SK-N-SH treated with all-trans-retinoic acid at 6 μM for 48 hours (cell line): Measurements from ENCODE around the gene MAPK4.
"Not testable (repeated sequence)": the region's sequence is repeated elsewhere in the genome, so short reads cannot be mapped to it uniquely, and the experiment has no call there.

Experiments
- ATAC-seq: fragments of 200-7000 bp; cut with Tn5 transposase; 3 replicates; pipeline ENCODE4 v1.9.1; 2020; ENCODE audit warnings: mild to moderate bottlenecking, moderate library complexity
- ARNTL ChIP-seq: fragments of 450-650 bp; formaldehyde crosslinking; IDR thresholded peaks from 2 replicates; pipeline ENCODE4 v1.5.0; 2020; ENCODE audit warnings: low read depth, mild to moderate bottlenecking, moderate library complexity, borderline replicate concordance
- BACH2 ChIP-seq: fragments of 250-450 bp; sonication (Bioruptor Pico); IDR thresholded peaks from 2 replicates; pipeline ENCODE4 v1.9.0; 2021; ENCODE audit warnings: mild to moderate bottlenecking, borderline replicate concordance
- CREB5 ChIP-seq: fragments of 250-450 bp; sonication (Bioruptor Pico); IDR thresholded peaks from 2 replicates; pipeline ENCODE4 v1.5.1; 2020; ENCODE audit warnings: low read depth, mild to moderate bottlenecking, moderate library complexity
- CSDC2 ChIP-seq: fragments of 250-450 bp; sonication (Bioruptor Pico); IDR thresholded peaks from 2 replicates; pipeline ENCODE4 v1.5.0; 2020; ENCODE audit warnings: mild to moderate bottlenecking, moderate library complexity
- ESRRG ChIP-seq: fragments of 250-450 bp; sonication (Bioruptor Pico); IDR thresholded peaks from 2 replicates; pipeline ENCODE4 v1.6.1; 2021; ENCODE audit warnings: mild to moderate bottlenecking
- GLIS3 ChIP-seq: fragments of 250-450 bp; sonication (Bioruptor Pico); IDR thresholded peaks from 2 replicates; pipeline ENCODE4 v1.5.0; 2020; ENCODE audit warnings: mild to moderate bottlenecking, moderate library complexity
- PATZ1 ChIP-seq: fragments of 250-450 bp; sonication (Bioruptor Pico); IDR thresholded peaks from 2 replicates; pipeline ENCODE4 v1.8.0; 2020; ENCODE audit warnings: mild to moderate bottlenecking, moderate library complexity, borderline replicate concordance
- PPARA ChIP-seq: fragments of 250-450 bp; sonication (Bioruptor Pico); IDR thresholded peaks from 2 replicates; pipeline ENCODE4 v1.5.0; 2020; ENCODE audit warnings: mild to moderate bottlenecking, borderline replicate concordance
- RARB ChIP-seq: fragments of 250-450 bp; sonication (Bioruptor Pico); IDR thresholded peaks from 2 replicates; pipeline ENCODE4 v1.8.0; 2021; ENCODE audit warnings: mild to moderate bottlenecking, moderate library complexity
- TCF4 ChIP-seq: fragments of 250-450 bp; sonication (Bioruptor Pico); IDR thresholded peaks from 2 replicates; pipeline ENCODE4 v1.8.0; 2021; ENCODE audit warnings: mild to moderate bottlenecking, moderate library complexity, borderline replicate concordance
- TOX ChIP-seq: fragments of 250-450 bp; sonication (Bioruptor Pico); IDR thresholded peaks from 2 replicates; pipeline ENCODE4 v1.8.0; 2021; ENCODE audit warnings: mild to moderate bottlenecking, moderate library complexity, borderline replicate concordance
- ZC3H10 ChIP-seq: fragments of 250-450 bp; sonication (Bioruptor Pico); IDR thresholded peaks from 2 replicates; pipeline ENCODE4 v1.5.1; 2021; ENCODE audit warnings: mild to moderate bottlenecking, moderate library complexity
- ZFP3 ChIP-seq: fragments of 250-450 bp; sonication (Bioruptor Pico); IDR thresholded peaks from 2 replicates; pipeline ENCODE4 v1.5.0; 2020; ENCODE audit warnings: mild to moderate bottlenecking, moderate library complexity
- ZFP30 ChIP-seq: fragments of 450-650 bp; formaldehyde crosslinking; IDR thresholded peaks from 2 replicates; pipeline ENCODE4 v1.5.0; 2022; ENCODE audit warnings: mild to moderate bottlenecking, moderate library complexity
- ZNF565 ChIP-seq: fragments of 450-650 bp; formaldehyde crosslinking; conservative IDR thresholded peaks from 2 replicates; pipeline ENCODE4 v1.5.0; 2020; ENCODE audit warnings: low read depth, mild to moderate bottlenecking, moderate library complexity
- ZNF70 ChIP-seq: fragments of 450-650 bp; formaldehyde crosslinking; IDR thresholded peaks from 2 replicates; pipeline ENCODE4 v1.5.0; 2020; ENCODE audit warnings: mild to moderate bottlenecking, moderate library complexity
- ZNF8 ChIP-seq: fragments of 450-650 bp; formaldehyde crosslinking; IDR thresholded peaks from 2 replicates; pipeline ENCODE4 v1.5.0; 2020; ENCODE audit warnings: mild to moderate bottlenecking, moderate library complexity
- TF ChIP-seq, protein P1 (sequence below): fragments of 250-450 bp; sonication (Bioruptor Pico); IDR thresholded peaks from 2 replicates; pipeline ENCODE4 v1.8.0; 2021; ENCODE audit warnings: low read depth, mild to moderate bottlenecking, moderate library complexity, borderline replicate concordance

Gene MAPK4

GRCh38 chr18:50594012-50594411 lies 34.1 kb downstream of the MAPK4 start:
- no peak for TF ChIP-seq CSDC2 (CRISPR knock-in tag)
- no peak for TF ChIP-seq ZNF565 (CRISPR knock-in tag)
- no peak for TF ChIP-seq PPARA
- no peak for TF ChIP-seq CREB5
- no peak for TF ChIP-seq ZNF8 (CRISPR knock-in tag)
- no peak for ATAC-seq

GRCh38 chr18:50594942-50595341 lies 35.1 kb downstream of the MAPK4 start:
- ATAC-seq, result no peak

GRCh38 chr18:50602466-50602865 lies 42.6 kb downstream of the MAPK4 start:
- peak; percentile 59; the same call in 2 of the 3 replicates for ATAC-seq
- TF ChIP-seq GLIS3 (CRISPR knock-in tag) (no peak), ZFP3 (no peak), TCF4 (CRISPR knock-in tag) (no peak), ZNF8 (CRISPR knock-in tag) (no peak), ARNTL (no peak), CSDC2 (CRISPR knock-in tag) (no peak), ZNF565 (CRISPR knock-in tag) (no peak), ZC3H10 (CRISPR knock-in tag) (no peak), PPARA (no peak)
- TF ChIP-seq, protein P1, sequence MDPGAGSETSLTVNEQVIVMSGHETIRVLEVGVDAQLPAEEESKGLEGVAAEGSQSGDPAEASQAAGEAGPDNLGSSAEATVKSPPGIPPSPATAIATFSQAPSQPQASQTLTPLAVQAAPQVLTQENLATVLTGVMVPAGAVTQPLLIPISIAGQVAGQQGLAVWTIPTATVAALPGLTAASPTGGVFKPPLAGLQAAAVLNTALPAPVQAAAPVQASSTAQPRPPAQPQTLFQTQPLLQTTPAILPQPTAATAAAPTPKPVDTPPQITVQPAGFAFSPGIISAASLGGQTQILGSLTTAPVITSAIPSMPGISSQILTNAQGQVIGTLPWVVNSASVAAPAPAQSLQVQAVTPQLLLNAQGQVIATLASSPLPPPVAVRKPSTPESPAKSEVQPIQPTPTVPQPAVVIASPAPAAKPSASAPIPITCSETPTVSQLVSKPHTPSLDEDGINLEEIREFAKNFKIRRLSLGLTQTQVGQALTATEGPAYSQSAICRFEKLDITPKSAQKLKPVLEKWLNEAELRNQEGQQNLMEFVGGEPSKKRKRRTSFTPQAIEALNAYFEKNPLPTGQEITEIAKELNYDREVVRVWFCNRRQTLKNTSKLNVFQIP (CRISPR knock-in tag), result no peak
- TF ChIP-seq, all 23 proteins: peak for 0

More at GRCh38 chr18:50594942-50595341, 35.1 kb downstream of the MAPK4 start:
- TF ChIP-seq ZFP3 (no peak), PPARA (no peak), BACH2 (CRISPR knock-in tag) (no peak), TCF4 (CRISPR knock-in tag) (no peak), ZC3H10 (CRISPR knock-in tag) (no peak), CSDC2 (CRISPR knock-in tag) (no peak), GLIS3 (CRISPR knock-in tag) (no peak), TOX (no peak)

- no peak for ATAC-seq
- TF ChIP-seq PATZ1, result no peak
Measured at GRCh38 chr18:50606609-50607008, 46.7 kb downstream of the MAPK4 start.

- TF ChIP-seq CSDC2 (CRISPR knock-in tag) (no peak), ZFP30 (CRISPR knock-in tag) (no peak), TOX (no peak), RARB (CRISPR knock-in tag) (no peak), ZNF70 (no peak), GLIS3 (CRISPR knock-in tag) (no peak), CREB5 (no peak), PATZ1 (no peak), ESRRG (CRISPR knock-in tag) (no peak), ZNF8 (CRISPR knock-in tag) (no peak)
- ATAC-seq, result no peak
Measured at GRCh38 chr18:50607378-50607926, 47.6 kb downstream of the MAPK4 start.

DNA sequence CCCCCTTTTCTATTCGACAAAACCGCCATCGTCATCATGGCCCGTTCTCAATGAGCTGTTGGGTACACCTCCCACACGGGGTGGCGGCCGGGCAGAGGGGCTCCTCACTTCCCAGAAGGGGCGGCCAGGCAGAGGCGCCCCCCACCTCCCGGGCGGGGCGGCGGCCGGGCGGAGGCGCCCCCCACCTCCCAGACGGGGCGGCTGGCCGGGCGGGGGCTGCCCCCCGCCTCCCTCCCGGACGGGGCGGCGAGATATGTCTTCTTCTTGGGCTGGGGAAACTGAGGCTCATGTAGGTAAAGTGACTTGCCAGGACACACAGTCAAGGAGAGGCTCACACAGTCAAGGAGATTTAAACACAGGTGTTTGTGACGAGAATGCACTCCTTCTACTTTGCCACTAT lies 49.3 kb downstream of the MAPK4 start:
- not testable (repeated sequence) for ATAC-seq
